Stimulated activated naive CD4-positive, alpha-beta T cell (primary cell): ENCODE data around the gene SLC9A7.

Experiments
- DNase-seq, 6 experiments: peaks; one replicate each; lab custom pipeline; 2025; lab: John Stamatoyannopoulos, UW

Gene SLC9A7

DNA sequence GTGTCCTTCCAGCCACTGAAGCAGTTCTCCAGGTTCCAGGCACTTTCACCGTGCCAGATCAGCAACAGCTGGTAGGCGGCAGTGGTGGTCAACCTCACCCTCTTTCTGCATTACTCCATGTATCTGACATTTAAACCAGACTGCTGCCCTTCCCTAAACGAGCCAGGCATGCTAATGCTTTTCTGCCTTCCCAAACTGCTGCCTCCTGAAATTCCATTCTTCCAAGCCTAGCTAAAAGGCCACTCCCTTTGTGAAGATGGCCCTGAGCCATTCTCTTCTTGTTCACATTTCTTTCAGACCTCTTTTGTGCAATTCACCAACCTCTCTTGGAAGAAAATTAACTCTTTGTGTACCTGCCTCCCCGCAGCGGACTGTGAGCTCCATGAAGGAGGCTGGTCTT, 111.7 kb downstream of the SLC9A7 start:
- no peak for DNase-seq

DNA sequence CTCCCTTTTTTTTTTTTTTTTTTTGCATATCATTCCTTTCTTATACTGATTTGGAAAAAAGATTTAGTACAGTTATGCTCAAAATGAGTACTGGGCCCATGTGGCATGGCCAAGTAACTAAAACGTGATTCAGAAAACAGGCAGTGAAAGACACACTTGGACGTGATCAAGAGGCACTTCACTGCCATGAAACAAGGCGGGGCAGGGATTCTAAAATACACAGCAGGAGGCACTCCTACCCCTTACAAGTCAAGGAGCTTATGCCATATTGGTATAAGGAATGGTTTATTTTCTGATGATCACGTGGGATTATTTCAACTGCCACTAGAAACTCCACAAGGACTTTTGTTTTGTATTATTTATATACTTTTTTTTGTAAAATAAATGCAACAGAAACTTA, 113.3 kb downstream of the SLC9A7 start:
- DNase-seq = no peak

- no peak for DNase-seq
Observed at GRCh38 chrX:46643636-46644035, 115.3 kb downstream of the SLC9A7 start.

DNA sequence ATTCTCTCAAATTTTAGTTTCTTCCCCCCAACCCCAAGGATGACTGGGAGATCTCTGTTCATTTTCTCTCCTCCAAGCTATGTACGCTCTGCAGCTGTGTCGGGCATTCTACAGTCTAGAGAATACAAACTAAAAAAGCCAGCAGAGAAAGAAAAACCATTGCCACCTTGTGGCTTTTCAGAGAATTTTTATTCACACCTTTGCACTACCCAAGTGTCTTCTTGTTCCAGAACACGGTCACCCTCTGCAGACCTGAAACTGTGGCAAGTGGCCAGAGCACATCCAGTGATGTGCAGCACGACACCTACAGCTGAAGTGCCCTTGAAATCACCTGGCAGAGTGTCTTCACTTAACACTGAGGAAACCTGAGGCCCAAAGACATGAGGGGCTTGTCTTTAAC, 116.8 kb downstream of the SLC9A7 start:
- DNase-seq = peak in 3 of 6 experiments; percentile 14 to 45 (median 31)

- no peak for DNase-seq
Observed at GRCh38 chrX:46637938-46638337, 121.0 kb downstream of the SLC9A7 start.

GRCh38 chrX:46636223-46636622, 122.7 kb downstream of the SLC9A7 start:
- DNase-seq = no peak

DNA sequence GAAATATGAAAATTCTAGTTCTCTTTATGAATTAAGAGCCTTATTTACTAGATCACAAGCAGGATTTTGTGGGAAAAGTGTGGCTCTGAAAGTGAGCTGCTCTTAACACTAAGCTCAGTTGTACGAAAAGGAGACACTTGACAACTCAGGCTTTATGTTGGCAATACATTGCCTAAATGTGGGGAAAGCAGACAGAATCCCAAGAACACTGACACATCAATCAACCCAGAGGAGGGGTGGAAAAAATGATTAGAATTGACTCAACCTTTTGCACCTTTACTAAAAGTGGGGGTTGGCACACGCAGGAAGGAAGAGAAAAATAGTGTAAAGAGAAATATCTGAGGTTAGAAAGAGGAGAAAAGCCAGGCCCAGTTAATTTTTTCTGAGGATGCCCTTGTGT, 123.7 kb downstream of the SLC9A7 start:
- DNase-seq = no peak

DNA sequence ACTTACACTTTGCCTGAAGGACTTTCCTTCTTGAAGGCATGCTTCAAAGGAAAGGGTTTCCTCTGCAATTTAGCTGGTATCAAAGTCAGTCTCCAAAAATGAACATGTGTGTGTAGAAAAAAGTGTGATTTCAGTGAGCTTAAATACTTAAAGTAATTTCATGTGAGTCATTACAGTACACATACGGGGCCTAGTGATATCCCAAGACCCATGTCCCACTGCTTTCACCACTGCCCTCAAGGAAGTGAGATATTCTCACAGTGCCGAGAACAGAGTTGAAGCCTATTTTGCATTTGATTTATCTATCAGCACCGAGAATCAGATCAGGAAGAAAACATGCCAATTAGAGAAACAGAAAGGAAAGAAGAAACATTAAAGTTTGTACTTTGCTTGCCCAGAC, 124.3 kb downstream of the SLC9A7 start:
- DNase-seq = no peak

DNA sequence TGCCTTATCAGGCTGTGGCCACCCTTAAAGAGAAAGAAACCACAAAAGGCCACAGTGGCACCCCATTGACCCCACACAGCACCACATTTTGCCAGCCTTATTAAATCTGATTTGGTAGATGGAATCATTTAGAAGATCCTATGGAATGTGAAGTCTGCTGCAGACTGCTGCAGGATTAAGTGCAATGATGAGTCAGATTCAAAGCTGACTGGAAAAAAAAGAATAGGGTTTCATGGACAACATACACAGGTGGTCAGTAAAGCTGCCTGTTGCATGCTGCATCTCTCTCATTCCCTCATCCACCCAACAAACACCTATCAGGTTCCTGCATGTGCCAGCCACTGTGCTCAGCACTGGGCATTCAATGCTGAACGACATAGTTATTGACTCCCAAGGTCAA, 128.8 kb downstream of the SLC9A7 start:
- DNase-seq = no peak

GRCh38 chrX:46628460-46629371, 130.2 kb downstream of the SLC9A7 start:
- no peak for DNase-seq

DNA sequence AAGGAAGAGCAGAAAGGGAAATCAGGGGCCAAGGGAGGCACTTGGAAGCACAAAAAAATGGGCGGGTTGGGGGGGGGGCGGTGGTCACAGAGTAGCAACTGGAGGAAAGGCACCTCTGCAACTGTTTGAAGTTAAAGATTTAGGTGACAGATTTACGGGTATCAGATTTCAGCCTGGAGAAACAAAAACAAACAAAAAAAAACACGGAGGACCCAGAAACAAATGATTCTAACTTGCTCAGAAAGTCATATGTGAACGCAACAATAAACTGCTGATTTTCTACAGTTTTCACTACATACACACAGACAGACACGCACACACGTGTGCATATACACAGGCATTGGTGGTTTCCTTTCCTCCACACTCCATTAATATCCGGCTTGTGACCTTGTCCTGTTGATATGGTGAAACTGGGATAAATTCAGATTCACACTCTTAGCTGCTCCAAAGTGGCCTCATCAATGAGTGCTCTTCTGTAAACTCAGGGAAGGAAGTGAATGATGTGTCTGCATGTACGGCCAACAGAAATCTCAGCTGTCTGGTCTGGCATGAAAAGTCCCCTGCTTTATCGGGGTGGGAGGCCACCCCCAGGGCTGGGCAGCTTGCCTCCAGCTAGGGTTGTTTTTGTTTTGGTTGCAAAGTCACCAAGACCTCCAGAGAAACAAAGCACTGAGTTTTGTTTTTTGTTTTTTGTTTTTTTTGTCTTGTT, 131.1 kb downstream of the SLC9A7 start:
- DNase-seq = no peak

- DNase-seq = no peak
Observed at GRCh38 chrX:46627062-46627461, 131.9 kb downstream of the SLC9A7 start.

- DNase-seq = no peak
Observed at GRCh38 chrX:46626566-46626965, 132.4 kb downstream of the SLC9A7 start.

DNA sequence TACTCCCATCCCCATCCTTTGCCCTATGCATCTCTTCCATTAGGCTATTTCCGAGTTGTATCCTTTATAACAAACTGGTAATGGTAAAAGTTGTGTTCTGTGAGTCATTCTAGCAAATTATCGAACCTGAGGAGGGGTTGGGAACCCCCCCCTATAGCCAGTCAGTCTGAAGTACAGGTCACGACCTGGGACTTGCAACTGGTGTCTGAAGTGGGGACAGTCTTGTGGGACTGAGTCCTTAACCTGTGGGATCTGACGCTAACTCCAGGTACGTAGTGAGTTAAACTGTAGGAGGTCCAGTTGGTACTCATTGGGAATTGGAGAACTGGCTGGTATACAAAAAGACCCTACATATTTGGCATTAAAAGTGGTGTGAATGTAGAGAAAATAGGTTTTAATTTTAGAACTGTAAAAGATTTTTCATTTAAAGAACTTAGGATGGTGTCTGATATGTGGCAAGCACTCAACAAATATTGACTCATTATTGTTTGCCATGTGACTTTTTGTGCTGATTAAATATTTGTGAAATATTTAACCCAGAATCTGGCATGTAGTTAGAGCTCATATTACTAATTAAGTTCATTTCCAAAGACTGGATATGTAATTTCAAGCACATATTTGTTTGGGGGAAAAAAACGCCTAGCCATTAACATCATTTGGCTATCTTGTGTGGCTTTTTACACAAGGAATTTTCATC, 134.7 kb downstream of the SLC9A7 start:
- no peak for DNase-seq

GRCh38 chrX:46621572-46621971, 137.3 kb downstream of the SLC9A7 start:
- DNase-seq = no peak

DNA sequence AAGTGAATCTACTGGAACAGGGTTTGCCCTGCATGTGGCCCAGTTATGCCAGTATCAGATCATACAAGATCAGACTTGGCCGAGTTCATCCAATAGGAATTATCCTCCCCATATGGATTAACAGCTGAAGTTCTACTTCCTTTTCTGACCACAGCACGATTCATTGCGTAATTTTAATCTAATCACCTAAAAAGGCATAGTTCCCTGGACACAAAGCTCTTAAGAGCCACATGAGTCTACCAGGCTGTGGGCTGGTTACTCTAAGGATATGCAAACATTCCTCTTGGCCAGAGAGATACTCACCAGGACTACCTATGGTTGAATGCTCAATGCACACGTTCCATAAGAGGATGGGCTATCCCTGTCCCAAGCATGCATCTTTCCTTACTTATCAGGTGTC, 138.4 kb downstream of the SLC9A7 start:
- DNase-seq = no peak

- DNase-seq = no peak
Observed at GRCh38 chrX:46618947-46619346, 140.0 kb downstream of the SLC9A7 start.

DNA sequence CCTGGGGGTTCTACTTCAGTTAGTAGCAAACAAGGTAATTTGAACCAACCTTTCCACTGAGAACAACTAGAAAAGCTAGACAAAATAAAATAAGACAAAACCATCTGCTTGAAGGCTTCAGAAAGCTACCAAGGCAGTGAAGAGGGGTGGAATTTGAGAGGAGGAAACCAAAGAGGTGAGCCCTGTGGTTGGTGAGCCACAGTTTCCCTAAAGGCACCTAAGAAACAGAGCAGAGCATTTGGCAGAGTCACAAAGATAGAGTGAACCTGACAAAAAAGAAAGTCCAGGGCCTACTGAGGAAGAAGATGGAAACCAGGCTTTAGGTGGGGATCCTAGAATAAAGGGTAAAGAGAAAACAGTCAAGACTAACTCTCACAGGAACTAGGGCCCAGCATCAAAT, 141.0 kb downstream of the SLC9A7 start:
- DNase-seq = no peak

DNA sequence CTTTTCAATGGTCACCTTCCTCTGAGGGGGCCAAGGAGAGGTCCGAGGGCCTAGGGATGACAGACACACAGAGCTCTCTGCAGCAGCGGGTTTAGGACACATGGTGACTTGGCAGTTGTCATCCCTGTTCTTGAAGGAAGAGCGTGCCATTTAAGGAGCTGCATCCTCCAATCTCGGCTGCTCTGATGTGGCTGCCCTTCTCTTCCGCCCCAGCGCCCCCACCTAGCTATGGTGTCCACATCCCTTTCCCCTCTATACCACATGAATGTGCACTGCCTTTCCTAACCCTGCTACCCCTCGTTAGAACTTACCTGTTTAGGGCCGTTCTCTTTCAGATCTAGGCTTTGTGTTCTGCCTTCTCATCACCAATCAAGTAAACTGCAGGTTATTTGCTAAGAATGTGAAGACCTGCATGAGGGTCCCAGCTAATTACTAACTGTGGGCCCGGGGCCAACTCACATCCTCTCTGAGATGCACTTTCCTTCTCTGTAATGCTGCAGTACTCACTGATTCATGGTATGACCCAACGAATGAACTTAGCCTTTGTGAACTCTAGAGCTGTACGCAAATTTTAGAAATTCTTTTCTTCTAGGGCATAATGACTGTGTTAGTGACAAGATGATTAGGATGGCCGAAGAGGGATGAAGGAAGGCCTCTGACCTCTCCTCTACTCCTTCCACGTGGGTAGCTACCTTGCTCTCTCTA, 147.1 kb downstream of the SLC9A7 start:
- peak in 4 of 6 experiments; percentile 3 to 63 (median 57) for DNase-seq

DNA sequence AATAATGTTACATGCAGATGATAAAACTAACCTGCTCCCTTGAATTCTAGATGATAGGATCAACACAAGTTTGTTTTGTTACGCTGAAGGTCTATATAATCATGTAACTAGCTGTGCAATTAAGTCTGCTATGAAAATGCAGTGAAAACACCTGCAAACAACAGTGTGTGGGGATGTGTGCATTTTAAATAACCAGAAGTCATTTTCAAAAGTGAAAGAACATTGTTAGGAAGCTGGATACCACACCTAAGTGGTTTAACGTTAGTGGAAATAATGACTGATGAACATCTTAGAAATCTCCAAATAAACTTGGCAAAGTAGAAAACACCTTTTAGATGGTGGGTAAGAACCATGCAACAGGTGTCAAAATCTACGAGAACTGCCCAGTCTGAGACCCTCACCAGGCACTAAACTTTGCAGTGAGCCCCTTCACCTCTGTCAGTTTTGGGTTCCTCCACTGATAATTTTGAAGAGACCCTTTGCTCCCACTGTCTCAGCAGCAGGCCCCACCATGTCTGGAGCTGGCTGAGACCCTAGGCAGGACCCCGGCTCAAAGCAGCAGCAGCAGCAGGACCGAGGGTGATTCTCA, 148.8 kb downstream of the SLC9A7 start:
- no peak for DNase-seq

GRCh38 chrX:46607916-46608315, 151.0 kb downstream of the SLC9A7 start:
- no peak for DNase-seq
